Keratinocyte (primary cell): Measurements from ENCODE around the gene ARL11. TPM values are rescaled to one million over a fixed set of nuclear protein-coding genes. Genes with fewer than 3 reads are reported as not detected.

Experiments
- DNase-seq: peaks from one replicate; pipeline ENCODE4 v3.0.0-alpha.2; 2011; ENCODE audit warnings: low read depth, missing footprints, low spot score
- FAIRE-seq: peaks from 2 replicates; lab custom pipeline; 2011; peaks lifted over from hg19 to GRCh38; lab: Jason Lieb, UNC
- H2AFZ ChIP-seq: 2 replicates; pipeline ENCODE4 v1.6.0; 2012; ENCODE audit warnings: low read length, control low read depth, inconsistent platforms; ENCODE audit not compliant: control insufficient read depth
- H3K27ac ChIP-seq: 2 replicates; pipeline ENCODE4 v1.5.1; 2011; ENCODE audit warnings: low read length; ENCODE audit not compliant: control insufficient read depth, insufficient read depth
- H3K27me3 ChIP-seq: 3 replicates; pipeline ENCODE4 v1.6.0; 2011; ENCODE audit warnings: low read length; ENCODE audit not compliant: control insufficient read depth, insufficient read depth; ENCODE audit errors: extremely low read depth
- H3K36me3 ChIP-seq, 2 experiments: 2 replicates in 1 of 2; 3 replicates in 1 of 2; pipeline ENCODE4 v1.5.1; 2011; ENCODE audit warnings: low read length in 2 of 2, mild to moderate bottlenecking in 1 of 2; ENCODE audit not compliant: control insufficient read depth in 2 of 2, insufficient read depth in 2 of 2; ENCODE audit errors: extremely low read depth in 1 of 2
- H3K4me1 ChIP-seq: 3 replicates; pipeline ENCODE4 v1.5.1; 2011; ENCODE audit warnings: low read length; ENCODE audit not compliant: control insufficient read depth, insufficient read depth; ENCODE audit errors: extremely low read depth
- H3K4me2 ChIP-seq: 3 replicates; pipeline ENCODE4 v1.6.0; 2011; ENCODE audit warnings: low read depth, low read length; ENCODE audit not compliant: control insufficient read depth, insufficient read depth; ENCODE audit errors: extremely low read depth
- H3K4me3 ChIP-seq, 3 experiments: fragments of 200-600 bp in 1 of 3; sonication (generic) in 1 of 3; 2 replicates in 2 of 3; 3 replicates in 1 of 3; pipeline ENCODE4 v1.5.1; 2011 to 2016; ENCODE audit warnings: low read length in 3 of 3, mild to moderate bottlenecking in 3 of 3, control low read depth in 2 of 3, inconsistent platforms in 1 of 3, low read depth in 1 of 3, mixed read lengths in 1 of 3, mixed run types in 1 of 3, moderate library complexity in 1 of 3; ENCODE audit not compliant: control insufficient read depth in 2 of 3, insufficient read depth in 2 of 3; ENCODE audit errors: extremely low read depth in 1 of 3
- H3K79me2 ChIP-seq: 2 replicates; pipeline ENCODE4 v1.6.0; 2012; ENCODE audit warnings: low read length; ENCODE audit not compliant: control insufficient read depth, insufficient read depth
- H3K9ac ChIP-seq: 3 replicates; pipeline ENCODE4 v1.6.0; 2011; ENCODE audit warnings: low read length; ENCODE audit not compliant: control insufficient read depth, insufficient read depth; ENCODE audit errors: extremely low read depth
- H3K9me1 ChIP-seq: 3 replicates; pipeline ENCODE4 v1.6.0; 2011; ENCODE audit warnings: low read length; ENCODE audit not compliant: control insufficient read depth, insufficient read depth; ENCODE audit errors: extremely low read depth
- H3K9me3 ChIP-seq: 2 replicates; pipeline ENCODE4 v1.5.1; 2012; ENCODE audit warnings: low read depth, low read length; ENCODE audit not compliant: control insufficient read depth
- H4K20me1 ChIP-seq: 3 replicates; pipeline ENCODE4 v1.6.0; 2011; ENCODE audit warnings: low read length; ENCODE audit not compliant: control insufficient read depth, insufficient read depth; ENCODE audit errors: extremely low read depth
- CTCF ChIP-seq, 3 experiments: IDR thresholded peaks in 1 of 3; conservative IDR thresholded peaks in 1 of 3; optimal IDR thresholded peaks in 1 of 3; 2 replicates in 2 of 3; 3 replicates in 1 of 3; pipeline versions ENCODE3 to v1.5.1; 2011; ENCODE audit warnings: low read length in 3 of 3, mild to moderate bottlenecking in 3 of 3, moderate library complexity in 2 of 3, control low read depth in 1 of 3, inconsistent platforms in 1 of 3; ENCODE audit not compliant: insufficient read depth in 2 of 3; ENCODE audit errors: extremely low read depth in 1 of 3
- EZH2 ChIP-seq: IDR thresholded peaks from one replicate; pipeline ENCODE4 v1.6.1; 2012; ENCODE audit warnings: inconsistent platforms, mild to moderate bottlenecking, low read length, moderate library complexity
- dilution Hi-C: fragments of 300-500 bp; cut with MboI; formaldehyde crosslinking; loops from one replicate; pipeline ENCODE4 v1.7.0; 2020; ENCODE audit warnings: low sequenced_read_pairs; ENCODE audit not compliant: extremely low pct_ligation_motif_present
- polyA plus RNA-seq, 5 experiments: library from polyadenylated mRNA; depleted of rRNA in 3 of 5; stranded (reverse) in 3 of 5; stranded (forward) in 1 of 5; unstranded in 1 of 5; fragments of >200 nt; gene quantifications; 1 replicate in 1 of 5; 2 replicates in 3 of 5; 3 replicates in 1 of 5; pipeline versions ENCODE4 v1.2.1 to v1.2.3, GENCODE V29; 2011 to 2012; ENCODE audit warnings: missing spikeins in 2 of 5, low read depth in 1 of 5, low replicate concordance in 1 of 5

Gene ARL11
- polyA plus RNA-seq, 1 donor (not counting 4 experiments of a cell fraction or from before 2014, with no cell fraction given): 0.55 TPM

DNA sequence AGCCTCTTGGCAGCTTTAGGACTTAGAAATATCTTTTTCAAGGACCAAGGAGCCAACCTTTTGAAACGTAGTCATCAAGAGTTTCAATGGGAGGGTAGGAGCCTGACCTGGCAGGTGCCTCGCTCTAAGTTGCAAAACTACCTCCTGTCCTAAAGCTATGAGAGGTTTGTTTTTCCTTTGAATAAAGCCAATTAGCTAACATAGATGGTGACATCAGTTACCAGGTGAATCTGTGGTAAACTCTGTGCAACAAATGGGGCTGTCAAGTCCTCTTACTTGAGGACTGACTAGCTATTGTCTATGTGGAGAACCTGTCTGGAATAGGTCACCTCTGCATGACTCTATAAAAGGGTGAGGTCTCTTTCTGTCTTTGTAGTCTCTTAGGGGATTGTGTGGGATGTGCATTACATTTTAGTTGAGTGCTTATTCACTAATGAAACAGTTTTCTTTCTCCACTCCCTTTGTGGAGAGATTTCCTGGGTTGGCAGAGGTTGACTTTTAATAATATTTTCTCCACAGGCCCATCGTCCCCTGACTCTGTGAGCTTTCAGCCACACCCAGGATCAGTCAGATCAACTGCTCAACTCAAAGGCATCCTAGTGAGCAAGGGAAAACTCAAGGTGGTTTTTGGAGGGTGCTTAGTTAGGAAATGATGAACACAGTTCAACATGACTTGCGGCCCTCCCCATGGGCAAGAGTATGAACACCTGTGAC, 9.9 kb downstream of the ARL11 start:
- no peak for DNase-seq
- Histone ChIP-seq H2AFZ (no peak overlapping the region), H3K36me3 (no peaks in the 10 kb centered on the region), H3K4me2 (no peak overlapping the region), H4K20me1 (no peaks in the 10 kb centered on the region), H3K27me3 (no peaks in the 10 kb centered on the region), H3K9me1 (no peaks in the 10 kb centered on the region), H3K4me3 (no peak overlapping the region), H3K4me1 (peaks cover 8% of the 10 kb centered on the region), H3K79me2 (no peaks in the 10 kb centered on the region), H3K9ac (no peak overlapping the region), H3K27ac (no peak overlapping the region), H3K9me3 (no peaks in the 10 kb centered on the region)
- dilution Hi-C loops: no loop called here
- TF ChIP-seq EZH2: no peak
- TF ChIP-seq CTCF (optimal IDR thresholded peaks at IDR 0.05 in 1 of 3, IDR thresholded peaks at IDR 0.05 in 1 of 3, conservative IDR thresholded peaks at IDR 0.05 in 1 of 3; ENCODE audit: extremely low read depth in 1 of 3, insufficient read depth in 2 of 3, low read length in 3 of 3): no peak
- FAIRE-seq: no peak

GRCh38 chr13:49638744-49639072, 10.4 kb downstream of the ARL11 start:
- dilution Hi-C loops: no loop called here
- H4K20me1 ChIP-seq: no peaks in the 10 kb centered on the region
- no peaks in the 10 kb centered on the region for H3K79me2 ChIP-seq
- H3K27me3 ChIP-seq: no peaks in the 10 kb centered on the region
- no peak overlapping the region for H3K4me2 ChIP-seq
- DNase-seq (no peak), FAIRE-seq (no peak)
- H3K4me3 ChIP-seq: no peak overlapping the region
- H3K27ac ChIP-seq: no peak overlapping the region
- H3K9me1 ChIP-seq: no peaks in the 10 kb centered on the region
- TF ChIP-seq CTCF (optimal IDR thresholded peaks at IDR 0.05 in 1 of 3, IDR thresholded peaks at IDR 0.05 in 1 of 3, conservative IDR thresholded peaks at IDR 0.05 in 1 of 3; ENCODE audit: extremely low read depth in 1 of 3, insufficient read depth in 2 of 3, low read length in 3 of 3) (no peak), EZH2 (no peak)
- H2AFZ ChIP-seq: no peak overlapping the region
- H3K4me1 ChIP-seq: peaks cover 8% of the 10 kb centered on the region
- H3K9me3 ChIP-seq: no peaks in the 10 kb centered on the region
- H3K9ac ChIP-seq: no peak overlapping the region
- H3K36me3 ChIP-seq: no peaks in the 10 kb centered on the region
